DOHH2 (cell line): Measurements from ENCODE around the gene MRPL49.

Experiments used
- EZH2phosphoT487 ChIP-seq: fragments of 200-600 bp; sonication (generic); IDR thresholded peaks from 2 replicates; pipeline ENCODE4 v1.6.1; 2017; ENCODE audit warnings: borderline replicate concordance, mild to moderate bottlenecking, antibody characterized with exemption, low read length, moderate library complexity, mixed read lengths
- TF ChIP-seq, protein P1 (sequence below): fragments of 200-600 bp; sonication (generic); IDR thresholded peaks from one replicate; pipeline ENCODE4 v1.5.1; 2014; ENCODE audit warnings: antibody characterized with exemption, mild to moderate bottlenecking, low read depth, low read length; ENCODE audit not compliant: poor library complexity, severe bottlenecking

DNA sequence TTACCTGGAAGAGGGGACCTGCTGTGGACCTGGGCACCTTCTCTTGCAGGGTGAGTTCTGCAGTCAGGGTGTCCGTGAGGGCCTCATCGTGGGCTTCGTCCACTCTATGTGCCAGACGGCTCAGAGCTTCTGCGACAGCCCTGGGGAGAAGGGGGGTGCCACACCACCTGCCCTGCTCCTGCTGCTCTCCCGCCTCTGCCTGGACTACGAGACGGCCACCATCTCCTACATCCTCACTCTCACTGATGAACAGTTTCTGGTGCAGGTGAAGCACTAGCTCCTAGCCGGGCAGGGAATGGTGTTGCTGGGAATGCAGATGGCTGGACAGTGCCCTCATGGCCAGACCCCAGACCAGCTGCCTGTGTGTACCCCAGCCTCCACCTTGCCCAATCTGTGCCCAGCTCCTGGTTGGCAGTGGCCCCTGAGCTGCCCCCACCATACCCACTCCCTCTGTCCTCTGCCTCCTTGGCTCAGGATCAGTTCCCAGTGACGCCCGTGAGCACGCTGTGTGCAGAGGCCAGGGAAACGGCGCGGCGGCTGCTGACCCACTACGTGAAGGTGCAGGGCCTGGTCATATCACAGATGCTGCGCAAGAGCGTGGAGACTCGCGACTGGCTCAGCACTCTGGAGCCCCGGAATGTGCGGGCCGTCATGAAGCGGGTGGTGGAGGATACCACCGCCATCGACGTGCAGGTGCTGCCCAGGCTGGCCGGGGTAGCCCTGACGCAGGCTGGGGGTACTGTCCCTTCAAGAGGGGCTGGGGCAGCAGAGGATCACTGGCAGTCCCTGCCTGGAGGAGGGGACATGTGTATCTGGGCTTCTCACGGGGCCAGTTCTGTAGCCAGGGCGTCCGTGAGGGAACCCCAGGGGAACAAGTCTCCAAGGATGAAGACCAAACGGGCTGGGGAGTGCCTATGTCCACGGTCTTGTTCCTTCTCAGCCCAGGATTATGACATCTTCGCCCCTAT, 12.6 kb upstream of the MRPL49 start:
- TF ChIP-seq, protein P1, sequence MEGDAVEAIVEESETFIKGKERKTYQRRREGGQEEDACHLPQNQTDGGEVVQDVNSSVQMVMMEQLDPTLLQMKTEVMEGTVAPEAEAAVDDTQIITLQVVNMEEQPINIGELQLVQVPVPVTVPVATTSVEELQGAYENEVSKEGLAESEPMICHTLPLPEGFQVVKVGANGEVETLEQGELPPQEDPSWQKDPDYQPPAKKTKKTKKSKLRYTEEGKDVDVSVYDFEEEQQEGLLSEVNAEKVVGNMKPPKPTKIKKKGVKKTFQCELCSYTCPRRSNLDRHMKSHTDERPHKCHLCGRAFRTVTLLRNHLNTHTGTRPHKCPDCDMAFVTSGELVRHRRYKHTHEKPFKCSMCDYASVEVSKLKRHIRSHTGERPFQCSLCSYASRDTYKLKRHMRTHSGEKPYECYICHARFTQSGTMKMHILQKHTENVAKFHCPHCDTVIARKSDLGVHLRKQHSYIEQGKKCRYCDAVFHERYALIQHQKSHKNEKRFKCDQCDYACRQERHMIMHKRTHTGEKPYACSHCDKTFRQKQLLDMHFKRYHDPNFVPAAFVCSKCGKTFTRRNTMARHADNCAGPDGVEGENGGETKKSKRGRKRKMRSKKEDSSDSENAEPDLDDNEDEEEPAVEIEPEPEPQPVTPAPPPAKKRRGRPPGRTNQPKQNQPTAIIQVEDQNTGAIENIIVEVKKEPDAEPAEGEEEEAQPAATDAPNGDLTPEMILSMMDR: no peak
- no peak for TF ChIP-seq EZH2phosphoT487
